Calu3 (cell line): ENCODE results near the gene SMG9. TPM values are rescaled to one million over a fixed set of nuclear protein-coding genes. Genes with fewer than 3 reads are reported as not detected.

Experiments used
- BruUV-seq: library from RNA; stranded (reverse); fragments of 400-500 nt; replicated peaks from 2 replicates; lab custom pipeline; 2021; lab: Mats Ljungman, UMichigan
- CTCF ChIA-PET: fragments of 300-600 bp; sonication (Branson Sonifier 250); formaldehyde crosslinking; loops from one replicate; lab custom pipeline; 2022; ENCODE audit warnings: antibody characterized with exemption; lab: Charles Lee
- DNase-seq: peaks from one replicate; pipeline ENCODE4 v3.0.0; 2022
- H3K27ac Mint-ChIP-seq: one replicate; pipeline ENCODE4 v1.8.0; 2022; ENCODE audit warnings: mixed read lengths; ENCODE audit not compliant: unreplicated experiment
- H3K27me3 Mint-ChIP-seq: one replicate; pipeline ENCODE4 v1.8.0; 2022; ENCODE audit warnings: mixed read lengths; ENCODE audit not compliant: unreplicated experiment
- H3K36me3 Mint-ChIP-seq: one replicate; pipeline ENCODE4 v1.8.0; 2022; ENCODE audit warnings: mild to moderate bottlenecking, moderate library complexity, mixed read lengths; ENCODE audit not compliant: insufficient read depth, unreplicated experiment
- H3K4me1 Mint-ChIP-seq: one replicate; pipeline ENCODE4 v1.8.0; 2022; ENCODE audit warnings: mild to moderate bottlenecking, low read depth, mixed read lengths; ENCODE audit not compliant: unreplicated experiment
- H3K4me3 Mint-ChIP-seq: one replicate; pipeline ENCODE4 v1.8.0; 2022; ENCODE audit warnings: mild to moderate bottlenecking, low read depth, moderate library complexity, mixed read lengths; ENCODE audit not compliant: unreplicated experiment
- H3K9me3 Mint-ChIP-seq: one replicate; pipeline ENCODE4 v1.8.0; 2022; ENCODE audit warnings: low read depth, mixed read lengths; ENCODE audit not compliant: unreplicated experiment
- intact Hi-C: fragments of 100-400 bp; cut with micrococcal nuclease; formaldehyde crosslinking; loops from one replicate; pipeline ENCODE4 v1.10.0; 2022; ENCODE audit not compliant: unreplicated experiment
- total RNA-seq: library from RNA; stranded (reverse); gene quantifications from 2 replicates; pipeline ENCODE4 v1.2.3, GENCODE V29; 2022
- TF ChIP-seq, protein P1 (sequence below): fragments of 200-600 bp; IDR thresholded peaks from one replicate; pipeline ENCODE4 v1.8.0; 2022; ENCODE audit warnings: antibody characterized with exemption; ENCODE audit not compliant: unreplicated experiment

SMG9 gene
- total RNA-seq, 1 experiment from 2014 or later: 85.5 TPM

- Mint-ChIP-seq H3K27me3 (no peaks in the 10 kb centered on the region), H3K4me1 (peaks cover 27% of the 10 kb centered on the region), H3K4me3 (no peak overlapping the region), H3K36me3 (no peaks in the 10 kb centered on the region), H3K27ac (no peak overlapping the region), H3K9me3 (peaks cover 7% of the 10 kb centered on the region)
- no TSS peak for BruUV-seq
- intact Hi-C loops: no loop called here
- DNase-seq: no peak
- TF ChIP-seq, protein P1, sequence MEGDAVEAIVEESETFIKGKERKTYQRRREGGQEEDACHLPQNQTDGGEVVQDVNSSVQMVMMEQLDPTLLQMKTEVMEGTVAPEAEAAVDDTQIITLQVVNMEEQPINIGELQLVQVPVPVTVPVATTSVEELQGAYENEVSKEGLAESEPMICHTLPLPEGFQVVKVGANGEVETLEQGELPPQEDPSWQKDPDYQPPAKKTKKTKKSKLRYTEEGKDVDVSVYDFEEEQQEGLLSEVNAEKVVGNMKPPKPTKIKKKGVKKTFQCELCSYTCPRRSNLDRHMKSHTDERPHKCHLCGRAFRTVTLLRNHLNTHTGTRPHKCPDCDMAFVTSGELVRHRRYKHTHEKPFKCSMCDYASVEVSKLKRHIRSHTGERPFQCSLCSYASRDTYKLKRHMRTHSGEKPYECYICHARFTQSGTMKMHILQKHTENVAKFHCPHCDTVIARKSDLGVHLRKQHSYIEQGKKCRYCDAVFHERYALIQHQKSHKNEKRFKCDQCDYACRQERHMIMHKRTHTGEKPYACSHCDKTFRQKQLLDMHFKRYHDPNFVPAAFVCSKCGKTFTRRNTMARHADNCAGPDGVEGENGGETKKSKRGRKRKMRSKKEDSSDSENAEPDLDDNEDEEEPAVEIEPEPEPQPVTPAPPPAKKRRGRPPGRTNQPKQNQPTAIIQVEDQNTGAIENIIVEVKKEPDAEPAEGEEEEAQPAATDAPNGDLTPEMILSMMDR: no peak
- CTCF ChIA-PET: no interaction called here
Observed at GRCh38 chr19:43690890-43691289, 63.9 kb downstream of the SMG9 start.

- intact Hi-C loops: no loop called here
- no peak for DNase-seq
- Mint-ChIP-seq H3K27ac (no peak overlapping the region), H3K4me1 (peaks cover 27% of the 10 kb centered on the region), H3K9me3 (peaks cover 7% of the 10 kb centered on the region), H3K36me3 (no peaks in the 10 kb centered on the region), H3K4me3 (no peak overlapping the region), H3K27me3 (no peaks in the 10 kb centered on the region)
- CTCF ChIA-PET: no interaction called here
- no TSS peak for BruUV-seq
- TF ChIP-seq, protein P1: no peak
Observed at GRCh38 chr19:43690444-43690843, 64.3 kb downstream of the SMG9 start.

DNA sequence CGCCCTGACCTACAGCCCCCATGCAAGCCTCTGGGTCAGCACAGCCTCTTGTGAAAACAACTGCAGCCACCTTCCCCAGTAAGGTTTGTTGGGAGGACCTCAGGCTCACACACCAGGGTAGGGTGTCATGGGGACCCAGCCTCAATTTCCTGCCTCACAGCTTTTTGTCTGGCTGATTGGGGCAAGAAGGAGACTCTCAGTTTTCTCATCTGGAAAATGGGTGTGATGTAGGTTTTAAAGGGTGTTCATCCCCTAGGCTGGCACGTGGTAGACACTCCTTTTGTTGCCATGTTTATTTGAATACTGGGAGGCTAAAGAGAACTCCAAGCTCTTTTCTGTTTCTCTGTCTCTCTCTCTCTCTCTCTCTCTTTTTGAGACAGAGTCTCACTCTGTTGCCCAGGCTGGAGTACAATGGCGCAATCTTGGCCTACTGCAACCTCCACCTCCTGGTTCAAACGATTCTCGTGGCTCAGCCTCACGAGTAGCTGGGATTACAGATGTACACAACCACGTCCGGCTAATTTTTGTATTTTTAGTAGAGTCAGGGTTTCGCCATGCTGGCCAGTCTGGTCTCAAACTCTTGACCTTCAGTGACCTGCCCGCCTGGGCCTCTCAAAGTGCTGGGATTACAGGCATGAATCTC, 66.6 kb downstream of the SMG9 start:
- H3K4me1 Mint-ChIP-seq: peaks cover 18% of the 10 kb centered on the region
- no peak overlapping the region for H3K27ac Mint-ChIP-seq
- CTCF ChIA-PET: interaction anchor here (0.6 to 2.0 kb wide), 4 partner anchors 8 to 204 kb away, joined by 3 to 31 read pairs (median 6); partner anchors contain the start of gene PLAUR
- BruUV-seq: no TSS peak
- no peaks in the 10 kb centered on the region for H3K36me3 Mint-ChIP-seq
- TF ChIP-seq, protein P1: no peak
- DNase-seq: no peak
- peaks cover 7% of the 10 kb centered on the region for H3K9me3 Mint-ChIP-seq
- no peak overlapping the region for H3K4me3 Mint-ChIP-seq
- no peaks in the 10 kb centered on the region for H3K27me3 Mint-ChIP-seq
- intact Hi-C loops: no loop called here

- DNase-seq: no peak
Observed at GRCh38 chr19:43687660-43687997, 67.1 kb downstream of the SMG9 start.

More at GRCh38 chr19:43687660-43687997, 67.1 kb downstream of the SMG9 start:
- BruUV-seq: no TSS peak
- CTCF ChIA-PET: interaction anchor here (0.6 to 2.0 kb wide), 7 partner anchors 8 to 249 kb away, joined by 3 to 31 read pairs (median 4); partner anchors contain the start of gene PLAUR
- Mint-ChIP-seq H3K4me1 (peaks cover 18% of the 10 kb centered on the region), H3K36me3 (no peaks in the 10 kb centered on the region), H3K9me3 (peaks cover 7% of the 10 kb centered on the region), H3K4me3 (no peak overlapping the region), H3K27me3 (no peaks in the 10 kb centered on the region), H3K27ac (no peak overlapping the region)
- TF ChIP-seq, protein P1: no peak
- intact Hi-C loops: no loop called here
